MCF 10A (cell line): ENCODE results near the gene XPNPEP1. TPM values are rescaled to one million over a fixed set of nuclear protein-coding genes. Genes with fewer than 3 reads are reported as not detected.

ENCODE experiments used
- BruUV-seq: library from RNA; stranded (reverse); fragments of 400-500 nt; replicated peaks from 2 replicates; lab custom pipeline; 2021; lab: Mats Ljungman, UMichigan
- CTCF ChIA-PET: fragments of 300-600 bp; sonication (Branson Sonifier 250); formaldehyde crosslinking; extraction: SDS; loops from one replicate; lab custom pipeline; 2021; ENCODE audit warnings: antibody characterized with exemption, inconsistent platforms; lab: Yijun Ruan, JAX
- POLR2A ChIA-PET: fragments of 300-600, 350-650 bp; sonication (Branson Sonifier 250); formaldehyde crosslinking; extraction: SDS; loops from one replicate; lab custom pipeline; 2020; ENCODE audit warnings: antibody characterized with exemption, inconsistent platforms; lab: Yijun Ruan, JAX
- DNase-seq: peaks from one replicate; pipeline ENCODE4 v3.0.0-alpha.2; 2018; ENCODE audit not compliant: unreplicated experiment
- H3K27ac Mint-ChIP-seq: one replicate; pipeline ENCODE4 v1.8.0; 2022; ENCODE audit warnings: mild to moderate bottlenecking, low read depth, mixed read lengths; ENCODE audit not compliant: unreplicated experiment
- H3K27me3 Mint-ChIP-seq: one replicate; pipeline ENCODE4 v1.8.0; 2022; ENCODE audit warnings: mixed read lengths; ENCODE audit not compliant: insufficient read depth, unreplicated experiment
- H3K36me3 Mint-ChIP-seq: one replicate; pipeline ENCODE4 v1.8.0; 2022; ENCODE audit warnings: mild to moderate bottlenecking, moderate library complexity, mixed read lengths; ENCODE audit not compliant: insufficient read depth, unreplicated experiment
- H3K4me1 Mint-ChIP-seq: one replicate; pipeline ENCODE4 v1.8.0; 2022; ENCODE audit warnings: mixed read lengths; ENCODE audit not compliant: insufficient read depth, unreplicated experiment
- H3K4me3 Mint-ChIP-seq: one replicate; pipeline ENCODE4 v1.8.0; 2022; ENCODE audit warnings: mild to moderate bottlenecking, moderate library complexity, mixed read lengths; ENCODE audit not compliant: unreplicated experiment
- H3K9me3 Mint-ChIP-seq: one replicate; pipeline ENCODE4 v1.8.0; 2022; ENCODE audit warnings: mixed read lengths; ENCODE audit not compliant: unreplicated experiment
- CTCF ChIP-seq: fragments of 200-600 bp; IDR thresholded peaks from one replicate; pipeline ENCODE4 v1.8.0; 2022; ENCODE audit warnings: antibody characterized with exemption, mild to moderate bottlenecking; ENCODE audit not compliant: unreplicated experiment
- intact Hi-C: fragments of 100-400 bp; cut with micrococcal nuclease; formaldehyde crosslinking; loops from 2 replicates; pipeline ENCODE4 v1.14.1; 2022
- total RNA-seq: library from RNA; stranded (reverse); gene quantifications from 2 replicates; pipeline ENCODE4 v1.2.3, GENCODE V29; 2022

Gene XPNPEP1
- total RNA-seq, 1 experiment from 2014 or later, result 52.1 TPM

GRCh38 chr10:109866995-109867635 lies 56.2 kb downstream of the XPNPEP1 start:
- BruUV-seq, result no TSS peak
- Mint-ChIP-seq H3K4me1 (no peaks in the 10 kb centered on the region), H3K27me3 (no peaks in the 10 kb centered on the region), H3K9me3 (no peaks in the 10 kb centered on the region), H3K4me3 (no peak overlapping the region), H3K27ac (no peak overlapping the region), H3K36me3 (peaks cover 48% of the 10 kb centered on the region)
- intact Hi-C loops, result no loop called here
- no peak for TF ChIP-seq CTCF
- DNase-seq, result no peak
- CTCF ChIA-PET, result interaction anchor here (0.5 to 1.4 kb wide), 7 partner anchors 9 to 1866 kb away, joined by 3 to 4 read pairs (median 4); no protein-coding TSS in a partner anchor
- POLR2A ChIA-PET, result no interaction called here

- TF ChIP-seq CTCF, result peak; percentile 14
- H3K4me3 Mint-ChIP-seq, result no peak overlapping the region
- peak; percentile 22 for DNase-seq
- POLR2A ChIA-PET, result no interaction called here
- no peaks in the 10 kb centered on the region for H3K27me3 Mint-ChIP-seq
- BruUV-seq, result no TSS peak
- H3K27ac Mint-ChIP-seq, result no peak overlapping the region
- H3K36me3 Mint-ChIP-seq, result peaks cover 41% of the 10 kb centered on the region
- CTCF ChIA-PET, result interaction anchor here (0.6 to 2.5 kb wide), 9 partner anchors 10 to 1865 kb away, joined by 3 to 13 read pairs (median 4); no protein-coding TSS in a partner anchor
- no peaks in the 10 kb centered on the region for H3K9me3 Mint-ChIP-seq
- H3K4me1 Mint-ChIP-seq, result no peaks in the 10 kb centered on the region
- intact Hi-C loops, result no loop called here
Measured at GRCh38 chr10:109866168-109866994, 56.9 kb downstream of the XPNPEP1 start.

GRCh38 chr10:109863775-109864174 lies 59.5 kb downstream of the XPNPEP1 start:
- POLR2A ChIA-PET, result no interaction called here
- CTCF ChIA-PET, result interaction anchor here (0.8 to 2.5 kb wide), 3 partner anchors 11 to 20 kb away, joined by 3 to 13 read pairs (median 11); no protein-coding TSS in a partner anchor
- no peaks in the 10 kb centered on the region for H3K9me3 Mint-ChIP-seq
- no peak overlapping the region for H3K4me3 Mint-ChIP-seq
- H3K27ac Mint-ChIP-seq, result no peak overlapping the region
- no peak for TF ChIP-seq CTCF
- intact Hi-C loops, result no loop called here
- H3K27me3 Mint-ChIP-seq, result no peaks in the 10 kb centered on the region
- DNase-seq, result no peak
- H3K36me3 Mint-ChIP-seq, result peaks cover 22% of the 10 kb centered on the region
- no TSS peak for BruUV-seq
- H3K4me1 Mint-ChIP-seq, result no peaks in the 10 kb centered on the region

DNA sequence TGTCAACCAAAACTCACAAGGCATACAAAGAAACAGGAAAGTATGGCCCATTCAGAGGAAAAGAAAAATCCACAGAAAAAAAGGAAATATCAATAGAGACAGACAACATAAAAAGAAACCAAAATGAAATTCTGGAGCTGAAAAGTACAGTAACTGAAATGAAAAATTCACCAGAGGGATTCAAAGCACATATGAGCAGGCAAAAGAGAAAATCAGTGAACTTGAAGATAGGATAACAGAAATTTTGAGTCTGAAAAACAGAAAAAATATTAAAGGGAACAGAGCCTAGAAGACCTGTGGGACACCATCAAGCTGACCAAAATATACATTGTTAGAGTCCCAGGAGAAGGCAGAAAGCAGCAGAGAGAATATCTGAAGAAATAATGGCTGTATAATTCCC lies 60.6 kb downstream of the XPNPEP1 start:
- POLR2A ChIA-PET, result no interaction called here

More for the DNA sequence above, 60.6 kb downstream of the XPNPEP1 start:
- no peak for DNase-seq
- BruUV-seq, result no TSS peak
- Mint-ChIP-seq H3K9me3 (no peaks in the 10 kb centered on the region), H3K4me3 (no peak overlapping the region), H3K27ac (no peak overlapping the region), H3K27me3 (no peaks in the 10 kb centered on the region), H3K4me1 (no peaks in the 10 kb centered on the region), H3K36me3 (peaks cover 14% of the 10 kb centered on the region)
- intact Hi-C loops, result no loop called here
- CTCF ChIA-PET, result interaction anchor here (2.0 kb wide), 1 partner anchor 10 kb away, joined by 11 read pairs; no protein-coding TSS in a partner anchor
- no peak for TF ChIP-seq CTCF
